SK-N-MC (cell line): Measurements from ENCODE around the gene BRINP1.

ENCODE experiments used
- EZH2 ChIP-seq: fragments of 200-600 bp; sonication (generic); IDR thresholded peaks from one replicate; pipeline ENCODE4 v1.6.1; 2017; ENCODE audit warnings: antibody characterized with exemption
- POLR2AphosphoS5 ChIP-seq: IDR thresholded peaks from 2 replicates; pipeline ENCODE4 v1.6.1; 2012; ENCODE audit warnings: mild to moderate bottlenecking, low read depth, low read length, borderline replicate concordance

- no peak for TF ChIP-seq EZH2
- no peak for TF ChIP-seq POLR2AphosphoS5
Observed at GRCh38 chr9:119218293-119218692, 150.9 kb downstream of the BRINP1 start.
